ENCODE results near the gene RAF1. TPM values are rescaled to one million over a fixed set of nuclear protein-coding genes. Genes with fewer than 3 reads are reported as not detected.

The RAF1 gene
- total and polyA plus RNA-seq, 9 of the 15 experiments (the other 6 are each of a cell fraction or from before 2014, with no cell fraction given) = 28.0 to 183 (median 85.6) TPM

- FAIRE-seq (no peak), DNase-seq (ENCODE audit: extremely low read depth in 1 of 4, low spot score in 3 of 4) (no peak), ATAC-seq (no peak)
- ChIA-PET POLR2A (interaction anchor here (1.1 to 4.0 kb wide), 3 partner anchors 10 to 15 kb away, joined by 3 to 23 read pairs (median 4); no protein-coding TSS in a partner anchor), CTCF (ENCODE audit: low intra/inter-chr PET ratio) (no interaction called here)
- H3K27ac ChIP-seq (ENCODE audit: extremely low read depth, low read depth, low read length) = no peak overlapping the region
- H3K9me3 ChIP-seq (replicated peaks; ENCODE audit: control insufficient read depth, insufficient read depth, low read depth, low read length) = peaks cover 4% of the 10 kb centered on the region; the same call in 1 of the 2 replicates
- intact Hi-C loops (cut with micrococcal nuclease) = no loop called here
- H4K20me1 ChIP-seq (replicated peaks; ENCODE audit: control insufficient read depth, insufficient read depth, low read length) = no peaks in the 10 kb centered on the region
- TF ChIP-seq GTF2F1 (IDR thresholded peaks at IDR 0.05; ENCODE audit: low read depth, low read length) = no peak
- H3K9ac ChIP-seq (ENCODE audit: insufficient read depth in 1 of 2, low read depth in 2 of 2, low read length in 2 of 2) = no peak overlapping the region
- H3K79me2 ChIP-seq (ENCODE audit: control insufficient read depth, insufficient read depth, low read length) = peaks cover 49% of the 10 kb centered on the region
- H3K4me3 ChIP-seq = no peak overlapping the region
- no peaks in the 10 kb centered on the region for H3K4me1 ChIP-seq (replicated peaks in 1 of 2; ENCODE audit: control insufficient read depth in 2 of 2, insufficient read depth in 2 of 2, low read length in 2 of 2)
- no peak overlapping the region for H3K4me2 ChIP-seq (ENCODE audit: insufficient read depth, low read length)
- WGBS (ENCODE audit: insufficient coverage, low coverage, missing lambda C conversion rate) = 77% methylated on average over 3 of the region's 3 CpGs
- no peaks in the 10 kb centered on the region for H3K27me3 ChIP-seq (ENCODE audit: control insufficient read depth in 2 of 2, insufficient read depth in 2 of 2, low read length in 2 of 2)
- no TSS peak for BruUV-seq (replicated peaks)
- no peak overlapping the region for H2AFZ ChIP-seq (ENCODE audit: low read depth, low read length)
- in situ Hi-C loops (cut with MboI) = no loop called here
- H3K36me3 ChIP-seq (ENCODE audit: control insufficient read depth, insufficient read depth, low read length) = peaks cover 60% of the 10 kb centered on the region
- no peaks in the 10 kb centered on the region for H3K9me1 ChIP-seq (ENCODE audit: control insufficient read depth, insufficient read depth, low read length)
These were observed 95.2 kb downstream of the RAF1 start for GRCh38 chr3:12568747-12569146.

DNA sequence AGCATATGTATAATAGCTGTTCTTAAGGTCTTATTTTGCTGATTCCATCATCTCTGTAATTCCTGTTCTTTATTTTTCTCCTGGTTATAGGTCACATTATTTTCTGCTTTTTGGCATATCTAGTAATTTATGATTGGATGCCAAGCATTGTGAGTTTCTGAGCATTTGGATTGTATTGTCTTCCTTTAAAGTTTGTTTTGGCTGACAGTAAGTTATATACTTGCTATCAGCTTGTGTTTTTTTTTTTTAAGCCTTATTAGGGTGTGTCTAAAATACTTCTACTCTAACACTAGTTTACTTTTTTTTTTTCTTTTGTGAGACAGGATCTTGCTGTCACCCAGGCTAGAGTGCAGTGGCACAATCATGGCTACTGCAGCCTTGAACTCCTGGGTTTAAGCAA is 96.9 kb downstream of the RAF1 start:
- Histone ChIP-seq H3K79me2 (ENCODE audit: control insufficient read depth, insufficient read depth, low read length) (peaks cover 65% of the 10 kb centered on the region), H3K36me3 (ENCODE audit: control insufficient read depth, insufficient read depth, low read length) (peaks cover 46% of the 10 kb centered on the region), H3K4me3 (no peak overlapping the region), H3K4me2 (ENCODE audit: insufficient read depth, low read length) (no peak overlapping the region), H3K4me1 (replicated peaks in 1 of 2; ENCODE audit: control insufficient read depth in 2 of 2, insufficient read depth in 2 of 2, low read length in 2 of 2) (peaks cover 0 to 4% of the 10 kb centered on the region in 2 experiments; a peak in 2 of 5 replicates), H3K9me1 (ENCODE audit: control insufficient read depth, insufficient read depth, low read length) (no peaks in the 10 kb centered on the region), H2AFZ (ENCODE audit: low read depth, low read length) (no peak overlapping the region), H4K20me1 (replicated peaks; ENCODE audit: control insufficient read depth, insufficient read depth, low read length) (peaks cover 9% of the 10 kb centered on the region), H3K9ac (ENCODE audit: insufficient read depth in 1 of 2, low read depth in 2 of 2, low read length in 2 of 2) (no peak overlapping the region), H3K9me3 (replicated peaks; ENCODE audit: control insufficient read depth, insufficient read depth, low read depth, low read length) (peaks cover 4% of the 10 kb centered on the region; the same call in 1 of the 2 replicates), H3K27me3 (ENCODE audit: control insufficient read depth in 2 of 2, insufficient read depth in 2 of 2, low read length in 2 of 2) (no peaks in the 10 kb centered on the region), H3K27ac (ENCODE audit: extremely low read depth, low read depth, low read length) (no peak overlapping the region)
- DNase-seq (ENCODE audit: extremely low read depth in 1 of 4, low spot score in 3 of 4) (no peak), FAIRE-seq (no peak), ATAC-seq (no peak)
- ChIA-PET POLR2A (interaction anchor here (1.4 kb wide), 1 partner anchor 8 kb away, joined by 3 read pairs; no protein-coding TSS in a partner anchor), CTCF (ENCODE audit: low intra/inter-chr PET ratio) (no interaction called here)
- in situ Hi-C loops (cut with MboI) = no loop called here
- intact Hi-C loops (cut with micrococcal nuclease) = no loop called here
- BruUV-seq (replicated peaks) = no TSS peak
- TF ChIP-seq ESRRA (IDR thresholded peaks at IDR 0.05; ENCODE audit: borderline replicate concordance, low read depth) = no peak
- TF ChIP-seq, protein P1, sequence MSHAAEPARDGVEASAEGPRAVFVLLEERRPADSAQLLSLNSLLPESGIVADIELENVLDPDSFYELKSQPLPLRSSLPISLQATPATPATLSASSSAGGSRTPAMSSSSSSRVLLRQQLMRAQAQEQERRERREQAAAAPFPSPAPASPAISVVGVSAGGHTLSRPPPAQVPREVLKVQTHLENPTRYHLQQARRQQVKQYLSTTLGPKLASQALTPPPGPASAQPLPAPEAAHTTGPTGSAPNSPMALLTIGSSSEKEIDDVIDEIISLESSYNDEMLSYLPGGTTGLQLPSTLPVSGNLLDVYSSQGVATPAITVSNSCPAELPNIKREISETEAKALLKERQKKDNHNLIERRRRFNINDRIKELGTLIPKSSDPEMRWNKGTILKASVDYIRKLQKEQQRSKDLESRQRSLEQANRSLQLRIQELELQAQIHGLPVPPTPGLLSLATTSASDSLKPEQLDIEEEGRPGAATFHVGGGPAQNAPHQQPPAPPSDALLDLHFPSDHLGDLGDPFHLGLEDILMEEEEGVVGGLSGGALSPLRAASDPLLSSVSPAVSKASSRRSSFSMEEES (CRISPR knock-in tag; IDR thresholded peaks at IDR 0.05) = no peak
- TF ChIP-seq ZBTB9 (CRISPR knock-in tag; IDR thresholded peaks at IDR 0.05) = no peak
- TF ChIP-seq HMG20B (CRISPR knock-in tag; IDR thresholded peaks at IDR 0.05) = no peak
- no peak for TF ChIP-seq ZC3H4 (CRISPR knock-in tag; IDR thresholded peaks at IDR 0.05; ENCODE audit: borderline replicate concordance)
- TF ChIP-seq STAT5B (CRISPR knock-in tag; IDR thresholded peaks at IDR 0.05) = no peak
- no peak for TF ChIP-seq CHD1 (IDR thresholded peaks at IDR 0.05; ENCODE audit: low read length)
- TF ChIP-seq POU5F1 (IDR thresholded peaks at IDR 0.05; ENCODE audit: borderline replicate concordance, low read depth, low read length, partially characterized antibody) = no peak
- no peak for TF ChIP-seq ZNF449 (CRISPR knock-in tag; IDR thresholded peaks at IDR 0.05)

Data from K562 (cell line).